Urothelium cell line (cell line): ENCODE results near the gene GNA15.
"Not testable (repeated sequence)": the region's sequence is repeated elsewhere in the genome, so short reads cannot be mapped to it uniquely, and the experiment has no call there.

Experiments used
- DNase-seq: peaks from one replicate; pipeline ENCODE4 v3.0.0; 2011; ENCODE audit warnings: low spot score, mixed read lengths
- FAIRE-seq: peaks from 2 replicates; lab custom pipeline; 2011; peaks lifted over from hg19 to GRCh38; lab: Jason Lieb, UNC

GNA15 gene

GRCh38 chr19:3188627-3189596 is 53.1 kb downstream of the GNA15 start:
- FAIRE-seq (no peak), DNase-seq (no peak)

- no peak for FAIRE-seq
- DNase-seq = no peak
These were observed 54.1 kb downstream of the GNA15 start for GRCh38 chr19:3189702-3190469.

GRCh38 chr19:3190470-3190770 is 54.6 kb downstream of the GNA15 start:
- no peak for FAIRE-seq
- no peak for DNase-seq

- DNase-seq (no peak), FAIRE-seq (no peak)
These were observed 55.3 kb downstream of the GNA15 start for GRCh38 chr19:3190921-3191805.

GRCh38 chr19:3191806-3192104 is 55.9 kb downstream of the GNA15 start:
- not testable (repeated sequence) for FAIRE-seq, DNase-seq

- DNase-seq = no peak
- no peak for FAIRE-seq
These were observed 56.4 kb downstream of the GNA15 start for GRCh38 chr19:3192228-3192635.

- no peak for DNase-seq
- no peak for FAIRE-seq
These were observed 56.9 kb downstream of the GNA15 start for GRCh38 chr19:3192684-3193083.

GRCh38 chr19:3193256-3194105 is 57.6 kb downstream of the GNA15 start:
- FAIRE-seq (no peak), DNase-seq (no peak)

- DNase-seq = no peak
- no peak for FAIRE-seq
These were observed 58.6 kb downstream of the GNA15 start for GRCh38 chr19:3194106-3195087.

- FAIRE-seq (no peak), DNase-seq (no peak)
These were observed 60.5 kb downstream of the GNA15 start for GRCh38 chr19:3196064-3196932.

- DNase-seq = no peak
- no peak for FAIRE-seq
These were observed 61.0 kb downstream of the GNA15 start for GRCh38 chr19:3196933-3197205.

- no peak for DNase-seq
These were observed 63.3 kb downstream of the GNA15 start for GRCh38 chr19:3198901-3199700.

GRCh38 chr19:3201072-3201700 is 65.4 kb downstream of the GNA15 start:
- DNase-seq (no peak), FAIRE-seq (no peak)

More at GRCh38 chr19:3198901-3199700, 63.3 kb downstream of the GNA15 start:
- FAIRE-seq = no peak

- FAIRE-seq = no peak
These were observed 66.1 kb downstream of the GNA15 start for GRCh38 chr19:3201911-3202310.

GRCh38 chr19:3202346-3202745 is 66.5 kb downstream of the GNA15 start:
- no peak for FAIRE-seq

More at GRCh38 chr19:3201911-3202310, 66.1 kb downstream of the GNA15 start:
- no peak for DNase-seq

GRCh38 chr19:3202895-3203294 is 67.1 kb downstream of the GNA15 start:
- DNase-seq, FAIRE-seq: not testable (repeated sequence)

More at GRCh38 chr19:3202346-3202745, 66.5 kb downstream of the GNA15 start:
- DNase-seq = no peak
